Measurements from ENCODE around the gene TGM2.

Gene TGM2

GRCh38 chr20:38203981-38204357 is 38.9 kb upstream of the TGM2 start:
- DNase-seq (ENCODE audit: low spot score), result no peak
- no peaks in the 10 kb centered on the region for H3K9me3 Mint-ChIP-seq
- H3K4me1 Mint-ChIP-seq (ENCODE audit: low read depth), result no peaks in the 10 kb centered on the region
- no peaks in the 10 kb centered on the region for H3K36me3 Mint-ChIP-seq (ENCODE audit: low read depth)
- no peak overlapping the region for H3K4me3 Mint-ChIP-seq
- no peak overlapping the region for H3K27ac Mint-ChIP-seq
- peaks cover 10% of the 10 kb centered on the region for H3K27me3 Mint-ChIP-seq (ENCODE audit: low read depth)

- Mint-ChIP-seq H3K4me1 (ENCODE audit: low read depth) (no peaks in the 10 kb centered on the region), H3K27ac (no peak overlapping the region), H3K36me3 (ENCODE audit: low read depth) (no peaks in the 10 kb centered on the region), H3K4me3 (no peak overlapping the region), H3K9me3 (no peaks in the 10 kb centered on the region), H3K27me3 (ENCODE audit: low read depth) (peaks cover 10% of the 10 kb centered on the region)
- no peak for DNase-seq (ENCODE audit: low spot score)
Observed at GRCh38 chr20:38203337-38203980, 38.4 kb upstream of the TGM2 start.

GRCh38 chr20:38202982-38203293 is 37.9 kb upstream of the TGM2 start:
- Mint-ChIP-seq H3K4me1 (ENCODE audit: low read depth) (no peaks in the 10 kb centered on the region), H3K4me3 (no peak overlapping the region), H3K27me3 (ENCODE audit: low read depth) (peaks cover 10% of the 10 kb centered on the region), H3K9me3 (no peaks in the 10 kb centered on the region), H3K36me3 (ENCODE audit: low read depth) (no peaks in the 10 kb centered on the region), H3K27ac (no peak overlapping the region)
- DNase-seq (ENCODE audit: low spot score), result no peak

GRCh38 chr20:38202153-38202981 is 37.3 kb upstream of the TGM2 start:
- H3K4me1 Mint-ChIP-seq (ENCODE audit: low read depth), result no peaks in the 10 kb centered on the region
- no peaks in the 10 kb centered on the region for H3K9me3 Mint-ChIP-seq
- DNase-seq (ENCODE audit: low spot score), result no peak
- H3K4me3 Mint-ChIP-seq, result no peak overlapping the region
- H3K36me3 Mint-ChIP-seq (ENCODE audit: low read depth), result no peaks in the 10 kb centered on the region
- H3K27me3 Mint-ChIP-seq (ENCODE audit: low read depth), result peaks cover 8% of the 10 kb centered on the region
- no peak overlapping the region for H3K27ac Mint-ChIP-seq

GRCh38 chr20:38201356-38201755 is 36.3 kb upstream of the TGM2 start:
- DNase-seq (ENCODE audit: low spot score), result no peak
- H3K36me3 Mint-ChIP-seq (ENCODE audit: low read depth), result no peaks in the 10 kb centered on the region
- H3K4me1 Mint-ChIP-seq (ENCODE audit: low read depth), result no peaks in the 10 kb centered on the region
- H3K27me3 Mint-ChIP-seq (ENCODE audit: low read depth), result peaks cover 6% of the 10 kb centered on the region
- no peak overlapping the region for H3K27ac Mint-ChIP-seq
- no peaks in the 10 kb centered on the region for H3K9me3 Mint-ChIP-seq
- H3K4me3 Mint-ChIP-seq, result no peak overlapping the region

GRCh38 chr20:38200646-38201045 is 35.6 kb upstream of the TGM2 start:
- DNase-seq (ENCODE audit: low spot score), result no peak
- Mint-ChIP-seq H3K27me3 (ENCODE audit: low read depth) (peaks cover 4% of the 10 kb centered on the region), H3K4me1 (ENCODE audit: low read depth) (no peaks in the 10 kb centered on the region), H3K9me3 (no peaks in the 10 kb centered on the region), H3K27ac (no peak overlapping the region), H3K4me3 (no peak overlapping the region), H3K36me3 (ENCODE audit: low read depth) (no peaks in the 10 kb centered on the region)

- no peaks in the 10 kb centered on the region for H3K4me1 Mint-ChIP-seq (ENCODE audit: low read depth)
- H3K4me3 Mint-ChIP-seq, result no peak overlapping the region
- no peak overlapping the region for H3K27ac Mint-ChIP-seq
- H3K27me3 Mint-ChIP-seq (ENCODE audit: low read depth), result peaks cover 3% of the 10 kb centered on the region
- DNase-seq (ENCODE audit: low spot score), result no peak
- H3K9me3 Mint-ChIP-seq, result no peaks in the 10 kb centered on the region
- no peaks in the 10 kb centered on the region for H3K36me3 Mint-ChIP-seq (ENCODE audit: low read depth)
Observed at GRCh38 chr20:38199501-38200390, 34.7 kb upstream of the TGM2 start.

GRCh38 chr20:38198238-38198861 is 33.3 kb upstream of the TGM2 start:
- Mint-ChIP-seq H3K27me3 (ENCODE audit: low read depth) (no peaks in the 10 kb centered on the region), H3K27ac (no peak overlapping the region), H3K36me3 (ENCODE audit: low read depth) (no peaks in the 10 kb centered on the region), H3K4me1 (ENCODE audit: low read depth) (no peaks in the 10 kb centered on the region), H3K4me3 (no peak overlapping the region), H3K9me3 (peaks cover 6% of the 10 kb centered on the region)
- DNase-seq (ENCODE audit: low spot score), result no peak

- no peaks in the 10 kb centered on the region for H3K27me3 Mint-ChIP-seq (ENCODE audit: low read depth)
- no peaks in the 10 kb centered on the region for H3K36me3 Mint-ChIP-seq (ENCODE audit: low read depth)
- H3K27ac Mint-ChIP-seq, result no peak overlapping the region
- DNase-seq (ENCODE audit: low spot score), result no peak
- no peaks in the 10 kb centered on the region for H3K4me1 Mint-ChIP-seq (ENCODE audit: low read depth)
- peaks cover 6% of the 10 kb centered on the region for H3K9me3 Mint-ChIP-seq
- H3K4me3 Mint-ChIP-seq, result no peak overlapping the region
Observed at GRCh38 chr20:38197619-38198018, 32.5 kb upstream of the TGM2 start.

- H3K27ac Mint-ChIP-seq, result no peak overlapping the region
- H3K36me3 Mint-ChIP-seq (ENCODE audit: low read depth), result no peaks in the 10 kb centered on the region
- H3K9me3 Mint-ChIP-seq, result peaks cover 6% of the 10 kb centered on the region
- no peaks in the 10 kb centered on the region for H3K4me1 Mint-ChIP-seq (ENCODE audit: low read depth)
- no peak overlapping the region for H3K4me3 Mint-ChIP-seq
- H3K27me3 Mint-ChIP-seq (ENCODE audit: low read depth), result no peaks in the 10 kb centered on the region
- no peak for DNase-seq (ENCODE audit: low spot score)
Observed at GRCh38 chr20:38197217-38197616, 32.1 kb upstream of the TGM2 start.

- H3K4me1 Mint-ChIP-seq (ENCODE audit: low read depth), result no peaks in the 10 kb centered on the region
- H3K27ac Mint-ChIP-seq, result no peak overlapping the region
- H3K27me3 Mint-ChIP-seq (ENCODE audit: low read depth), result no peaks in the 10 kb centered on the region
- H3K4me3 Mint-ChIP-seq, result no peak overlapping the region
- no peaks in the 10 kb centered on the region for H3K36me3 Mint-ChIP-seq (ENCODE audit: low read depth)
- H3K9me3 Mint-ChIP-seq, result peaks cover 6% of the 10 kb centered on the region
- no peak for DNase-seq (ENCODE audit: low spot score)
Observed at GRCh38 chr20:38196592-38196991, 31.5 kb upstream of the TGM2 start.

GRCh38 chr20:38196076-38196475 is 31.0 kb upstream of the TGM2 start:
- no peak overlapping the region for H3K27ac Mint-ChIP-seq
- H3K9me3 Mint-ChIP-seq, result peaks cover 6% of the 10 kb centered on the region
- no peaks in the 10 kb centered on the region for H3K27me3 Mint-ChIP-seq (ENCODE audit: low read depth)
- DNase-seq (ENCODE audit: low spot score), result no peak
- H3K4me1 Mint-ChIP-seq (ENCODE audit: low read depth), result no peaks in the 10 kb centered on the region
- H3K4me3 Mint-ChIP-seq, result no peak overlapping the region
- H3K36me3 Mint-ChIP-seq (ENCODE audit: low read depth), result no peaks in the 10 kb centered on the region

- no peaks in the 10 kb centered on the region for H3K36me3 Mint-ChIP-seq (ENCODE audit: low read depth)
- peaks cover 6% of the 10 kb centered on the region for H3K9me3 Mint-ChIP-seq
- H3K27me3 Mint-ChIP-seq (ENCODE audit: low read depth), result no peaks in the 10 kb centered on the region
- DNase-seq (ENCODE audit: low spot score), result no peak
- no peaks in the 10 kb centered on the region for H3K4me1 Mint-ChIP-seq (ENCODE audit: low read depth)
- no peak overlapping the region for H3K4me3 Mint-ChIP-seq
- H3K27ac Mint-ChIP-seq, result no peak overlapping the region
Observed at GRCh38 chr20:38195521-38195920, 30.5 kb upstream of the TGM2 start.
